COLO668 (cell line): ENCODE results near the gene PNPLA8.
"Not testable (repeated sequence)": the region's sequence is repeated elsewhere in the genome, so short reads cannot be mapped to it uniquely, and the experiment has no call there.

Source experiments
- DNase-seq: peaks from one replicate; lab custom pipeline; 2025; ENCODE audit not compliant: unreplicated experiment; lab: John Stamatoyannopoulos, UW

The PNPLA8 gene

GRCh38 chr7:108529341-108529740, 3.4 kb upstream of the PNPLA8 start:
- DNase-seq, result no peak

- no peak for DNase-seq
Observed at GRCh38 chr7:108528183-108528712, 2.3 kb upstream of the PNPLA8 start.

- DNase-seq, result no peak
Observed at GRCh38 chr7:108526768-108527017, 758 bp upstream of the PNPLA8 start.

GRCh38 chr7:108525327-108525984, 479 bp downstream of the PNPLA8 start:
- DNase-seq, result peak; percentile 79

DNA sequence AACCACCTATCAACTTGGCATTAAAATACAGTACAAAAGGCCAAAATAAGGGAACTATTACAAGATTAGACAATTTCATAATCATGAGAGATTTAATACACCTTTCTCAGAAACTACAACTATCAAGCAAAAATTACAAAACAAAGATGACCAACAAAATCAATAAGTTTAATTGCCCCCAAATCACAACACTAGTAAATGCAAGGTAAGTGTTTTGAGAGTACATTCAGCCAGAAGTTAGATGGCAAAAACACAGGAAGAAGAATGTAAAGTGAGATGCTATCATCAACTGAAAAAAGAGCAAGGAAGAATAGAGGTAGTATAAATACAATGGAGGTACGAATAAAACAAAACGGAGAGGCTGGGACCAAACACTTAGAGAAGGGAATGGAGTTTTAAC, 3.2 kb downstream of the PNPLA8 start:
- no peak for DNase-seq

- DNase-seq, result no peak
Observed at GRCh38 chr7:108517951-108518350, 8.0 kb downstream of the PNPLA8 start.

- DNase-seq, result no peak
Observed at GRCh38 chr7:108515630-108516029, 10.3 kb downstream of the PNPLA8 start.

DNA sequence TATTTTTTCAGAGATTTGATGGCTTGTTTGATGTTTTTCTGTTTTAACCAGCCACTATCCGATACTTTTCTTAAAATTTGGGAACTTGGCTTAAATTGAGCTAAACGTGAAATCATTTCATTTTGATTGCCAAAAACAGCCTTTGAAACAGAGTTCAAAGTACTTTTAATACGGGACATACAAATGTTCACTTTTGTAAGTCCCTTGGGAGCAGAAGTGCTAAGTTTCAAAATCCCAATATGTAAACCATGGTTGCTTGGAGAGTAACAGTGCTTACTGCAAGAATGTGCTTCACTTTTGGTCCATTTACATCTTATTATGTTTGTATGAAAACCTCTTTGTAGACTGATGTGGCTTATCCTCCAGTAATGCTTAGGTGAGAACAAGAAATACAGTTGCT, 10.9 kb downstream of the PNPLA8 start:
- no peak for DNase-seq

DNA sequence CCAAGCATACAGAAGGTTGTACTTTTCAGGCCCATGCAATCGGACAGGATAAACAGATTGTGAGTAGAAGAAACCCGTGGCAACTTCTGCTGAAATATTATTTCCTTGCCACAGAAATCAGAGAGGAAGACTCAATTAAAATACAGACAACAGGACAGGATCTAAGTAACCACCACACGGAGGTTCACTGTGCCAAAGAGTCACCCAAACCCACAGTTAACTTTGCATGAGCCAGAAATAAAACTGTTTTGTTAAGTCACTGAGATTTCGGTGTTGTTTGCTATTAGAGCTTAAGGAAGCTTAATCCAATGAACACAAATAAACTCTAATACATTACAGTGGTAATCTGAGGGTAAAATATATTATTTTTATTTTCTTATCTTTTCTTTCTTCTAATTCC, 14.0 kb downstream of the PNPLA8 start:
- DNase-seq, result no peak

DNA sequence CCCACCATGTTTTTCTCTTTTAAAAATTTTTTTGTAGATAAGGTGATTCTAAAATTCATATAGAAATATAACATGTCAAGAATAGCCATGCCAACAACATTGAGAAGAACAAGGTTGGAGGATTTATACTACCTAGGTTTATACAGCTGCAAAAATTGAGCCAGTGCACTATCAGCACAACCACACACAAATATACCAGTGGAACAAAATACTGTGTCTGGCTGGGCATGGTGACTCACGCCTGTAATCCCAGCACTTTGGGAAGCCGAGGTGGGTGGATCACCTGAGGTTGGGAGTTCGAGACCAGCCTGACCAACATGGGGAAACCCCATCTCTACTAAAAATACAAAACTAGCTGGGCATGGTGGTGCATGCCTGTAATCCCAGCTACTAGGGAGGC, 21.4 kb downstream of the PNPLA8 start:
- not testable (repeated sequence) for DNase-seq

GRCh38 chr7:108503112-108504026, 22.6 kb downstream of the PNPLA8 start:
- no peak for DNase-seq

DNA sequence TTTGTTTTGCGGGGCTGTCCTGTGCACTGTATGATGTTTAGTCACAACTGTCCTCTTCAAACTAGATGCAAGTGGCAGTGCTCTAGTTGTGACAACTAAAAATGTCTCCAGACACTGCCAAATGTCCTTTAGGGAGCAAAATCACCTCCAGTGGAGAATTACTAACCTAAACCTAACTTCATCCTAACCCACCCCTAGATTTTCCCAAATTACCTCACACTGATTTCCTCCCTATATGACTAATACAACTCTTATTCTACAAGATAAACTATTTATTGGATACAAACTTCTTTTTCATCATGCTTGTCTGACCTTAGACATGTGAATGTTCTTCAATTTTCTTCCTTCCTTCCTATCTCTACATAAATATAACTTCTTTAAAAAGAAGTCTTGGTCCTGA, 26.4 kb downstream of the PNPLA8 start:
- no peak for DNase-seq

- no peak for DNase-seq
Observed at GRCh38 chr7:108498481-108498880, 27.5 kb downstream of the PNPLA8 start.

DNA sequence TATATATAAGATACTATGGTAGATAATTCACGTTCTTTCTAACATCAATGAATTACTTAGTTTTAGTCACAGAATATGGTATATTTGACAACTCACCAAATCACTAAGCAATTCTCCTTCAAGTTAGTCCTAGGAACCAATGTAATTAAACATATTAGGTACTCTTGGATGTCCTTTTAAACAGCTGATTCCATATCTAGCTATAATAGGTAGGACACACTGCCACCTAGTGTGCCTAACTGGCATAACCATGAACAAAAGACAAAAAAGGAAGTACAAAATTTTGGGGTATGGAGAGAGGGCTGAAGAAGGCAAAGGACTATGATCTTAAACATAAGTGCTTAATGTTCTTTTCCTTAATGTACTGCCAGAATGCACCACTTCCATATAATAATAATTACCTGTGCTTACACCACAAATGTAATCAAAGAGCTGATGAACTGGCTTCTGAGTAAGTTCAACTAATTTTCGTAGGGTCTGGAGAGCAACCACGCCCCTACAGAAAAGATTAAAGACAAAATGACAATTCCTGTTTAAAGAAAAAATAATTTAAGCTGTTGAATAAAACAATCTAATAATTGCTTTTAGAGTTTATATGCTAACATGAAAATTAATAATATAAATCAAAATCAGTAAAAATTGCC, 28.7 kb downstream of the PNPLA8 start:
- peak; percentile 54 for DNase-seq

GRCh38 chr7:108492742-108493141, 33.2 kb downstream of the PNPLA8 start:
- DNase-seq, result peak; percentile 9

- DNase-seq, result no peak
Observed at GRCh38 chr7:108488768-108489538, 37.0 kb downstream of the PNPLA8 start.

DNA sequence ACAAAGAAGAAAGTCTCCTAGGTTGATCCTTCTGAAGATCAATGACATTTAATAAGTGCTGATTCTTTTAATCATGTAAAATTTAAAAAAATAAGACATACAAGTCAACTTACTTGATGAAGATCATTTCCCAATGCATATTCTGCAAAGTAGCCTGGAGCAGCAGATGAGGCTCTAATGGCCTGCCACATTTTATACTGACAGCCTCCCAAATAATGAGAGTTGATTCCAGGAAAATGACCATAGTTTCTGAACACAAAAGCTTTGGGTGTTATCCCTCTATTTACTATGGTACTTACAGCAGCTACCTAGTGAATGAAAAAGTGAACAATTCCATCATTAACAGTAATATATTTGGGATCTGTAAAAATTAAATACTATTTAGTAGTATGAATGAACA, 38.3 kb downstream of the PNPLA8 start:
- DNase-seq, result no peak

DNA sequence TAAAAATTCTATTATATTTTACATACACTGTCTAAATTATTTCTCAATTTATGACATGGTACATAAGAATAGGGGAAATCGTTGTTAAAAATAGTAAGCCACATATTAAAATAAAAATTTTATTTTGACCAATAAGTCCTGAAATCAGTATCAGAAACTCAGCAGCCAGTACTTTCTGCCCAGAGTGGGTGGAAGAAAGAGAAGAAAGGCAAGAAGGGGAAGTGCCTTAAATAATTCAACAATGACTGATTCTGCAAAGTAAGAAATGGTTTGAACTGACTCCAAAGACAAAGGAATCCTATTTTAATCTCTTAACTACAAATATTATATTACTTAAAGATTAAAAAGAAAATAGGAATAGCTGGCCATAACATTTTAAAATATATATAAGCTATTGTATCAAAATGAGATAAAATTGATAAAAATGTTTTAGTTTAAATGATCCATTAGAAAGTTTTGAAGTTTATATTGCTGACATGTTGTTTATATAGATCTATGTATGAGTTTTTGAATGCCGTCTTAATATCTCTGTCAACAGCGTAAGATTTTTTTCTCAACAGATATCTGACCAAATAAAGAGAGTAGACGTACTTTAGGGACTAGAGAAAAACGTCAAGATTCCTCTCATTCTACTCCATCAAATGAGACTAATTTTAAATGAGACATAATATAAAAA, 39.5 kb downstream of the PNPLA8 start:
- no peak for DNase-seq

DNA sequence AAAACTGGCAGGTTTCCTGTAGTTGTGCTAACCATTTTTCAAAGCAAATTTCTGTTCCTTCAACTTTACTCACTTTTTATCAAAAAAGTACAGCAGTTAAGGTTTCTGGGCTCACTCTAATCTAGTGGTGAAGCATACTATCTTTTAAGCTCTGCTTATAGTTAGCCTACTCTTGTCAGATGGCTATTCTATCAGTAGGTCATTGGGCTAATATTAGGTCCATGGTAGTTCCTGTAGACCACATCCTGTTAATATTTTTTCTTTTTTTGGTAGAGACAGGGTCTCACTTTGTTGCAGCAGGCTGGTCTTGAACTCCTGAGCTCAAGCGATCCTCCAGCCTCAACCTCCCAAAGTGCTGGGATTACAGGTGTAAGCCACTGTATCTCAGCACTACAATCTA, 41.8 kb downstream of the PNPLA8 start:
- no peak for DNase-seq

GRCh38 chr7:108480311-108480710, 45.6 kb downstream of the PNPLA8 start:
- DNase-seq, result no peak

- DNase-seq, result no peak
Observed at GRCh38 chr7:108479751-108480150, 46.2 kb downstream of the PNPLA8 start.
